SK-N-DZ (cell line): ENCODE data around the gene GSTP1. TPM values are rescaled to one million over a fixed set of nuclear protein-coding genes. Genes with fewer than 3 reads are reported as not detected.
"Not testable (repeated sequence)": the region's sequence is repeated elsewhere in the genome, so short reads cannot be mapped to it uniquely, and the experiment has no call there.

Experiments
- DNase-seq: peaks from one replicate; pipeline ENCODE4 v3.0.0-alpha.2; 2015; ENCODE audit warnings: low spot score
- polyA plus RNA-seq, 2 experiments: library from polyadenylated mRNA; depleted of rRNA; stranded (reverse); fragments of >200 nt; gene quantifications; 2 replicates each; pipeline ENCODE4 v1.2.3, GENCODE V29; 2014

The GSTP1 gene
- polyA plus RNA-seq (2014; cell fraction: cytosol; rRNA removed): 770 and 836 TPM in 2 replicates
- polyA plus RNA-seq (2014; cell fraction: nucleus; rRNA removed): 584 and 761 TPM in 2 replicates

- peak; percentile 89 for DNase-seq
Observed at GRCh38 chr11:67583247-67584204, at the start of gene GSTP1. TSS of gene GSTP1 (plus strand) at chr11:67583812. CDS start at chr11:67583844, 32 bp downstream.

GRCh38 chr11:67534070-67534679, 49.4 kb upstream of the GSTP1 start:
- DNase-seq: no peak

- DNase-seq: no peak
Observed at GRCh38 chr11:67535561-67535960, 48.1 kb upstream of the GSTP1 start.

- no peak for DNase-seq
Observed at GRCh38 chr11:67538306-67538705, 45.3 kb upstream of the GSTP1 start.

GRCh38 chr11:67538823-67539505, 44.6 kb upstream of the GSTP1 start:
- DNase-seq: no peak

- no peak for DNase-seq
Observed at GRCh38 chr11:67539550-67539949, 44.1 kb upstream of the GSTP1 start.

GRCh38 chr11:67541198-67541597, 42.4 kb upstream of the GSTP1 start:
- no peak for DNase-seq

GRCh38 chr11:67542169-67542568, 41.4 kb upstream of the GSTP1 start:
- no peak for DNase-seq

- no peak for DNase-seq
Observed at GRCh38 chr11:67542971-67543370, 40.6 kb upstream of the GSTP1 start.

GRCh38 chr11:67543585-67543984, 40.0 kb upstream of the GSTP1 start:
- DNase-seq: no peak

- no peak for DNase-seq
Observed at GRCh38 chr11:67544616-67545242, 38.9 kb upstream of the GSTP1 start.

GRCh38 chr11:67545280-67545679, 38.3 kb upstream of the GSTP1 start:
- DNase-seq: peak; percentile 29

- DNase-seq: not testable (repeated sequence)
Observed at GRCh38 chr11:67548112-67548511, 35.5 kb upstream of the GSTP1 start.

- no peak for DNase-seq
Observed at GRCh38 chr11:67548555-67549110, 35.0 kb upstream of the GSTP1 start.

- no peak for DNase-seq
Observed at GRCh38 chr11:67551127-67551526, 32.5 kb upstream of the GSTP1 start.

GRCh38 chr11:67551697-67552096, 31.9 kb upstream of the GSTP1 start:
- DNase-seq: not testable (repeated sequence)

GRCh38 chr11:67556244-67556643, 27.4 kb upstream of the GSTP1 start:
- DNase-seq: no peak

- DNase-seq: no peak
Observed at GRCh38 chr11:67558084-67558772, 25.4 kb upstream of the GSTP1 start.

GRCh38 chr11:67561971-67562619, 21.5 kb upstream of the GSTP1 start:
- no peak for DNase-seq
